Activated naive CD4-positive, alpha-beta T cell treated with anti-CD3 and anti-CD28 coated beads for 36 hours (primary cell): ENCODE measurements around the gene ZNF584. TPM values are rescaled to one million over a fixed set of nuclear protein-coding genes. Genes with fewer than 3 reads are reported as not detected.
"Not testable (repeated sequence)": the region's sequence is repeated elsewhere in the genome, so short reads cannot be mapped to it uniquely, and the experiment has no call there.

Experiments used
- CTCF ChIA-PET: fragments of 350-600 bp; sonication (Branson Sonifier 250); formaldehyde crosslinking; loops from one replicate; lab custom pipeline; 2021; ENCODE audit warnings: antibody characterized with exemption; lab: Charles Lee
- DNase-seq: peaks from one replicate; pipeline ENCODE4 v3.0.0-alpha.2; 2020
- H3K27ac Mint-ChIP-seq: one replicate; pipeline ENCODE4 v1.8.0; 2021; ENCODE audit warnings: mild to moderate bottlenecking, mixed read lengths
- H3K27me3 Mint-ChIP-seq: one replicate; pipeline ENCODE4 v1.8.0; 2021; ENCODE audit warnings: low read depth, mixed read lengths
- H3K36me3 Mint-ChIP-seq: one replicate; pipeline ENCODE4 v1.8.0; 2021; ENCODE audit warnings: low read depth, mixed read lengths
- H3K4me1 Mint-ChIP-seq: one replicate; pipeline ENCODE4 v1.8.0; 2021; ENCODE audit warnings: low read depth, mixed read lengths
- H3K4me3 Mint-ChIP-seq: one replicate; pipeline ENCODE4 v1.8.0; 2021; ENCODE audit warnings: mild to moderate bottlenecking, moderate library complexity, mixed read lengths
- H3K9me3 Mint-ChIP-seq: one replicate; pipeline ENCODE4 v1.8.0; 2021; ENCODE audit warnings: mixed read lengths
- intact Hi-C: fragments of 100-400 bp; cut with micrococcal nuclease; formaldehyde crosslinking; loops from one replicate; pipeline ENCODE4 v1.15.1; 2023
- total RNA-seq, 2 experiments: library from RNA; stranded (reverse); gene quantifications; one replicate each; pipeline ENCODE4 v1.2.3, GENCODE V29; 2021

The ZNF584 gene
- total RNA-seq, 2 experiments from 2014 or later = 3.4 to 4.8 TPM

- Mint-ChIP-seq H3K36me3 (peaks cover 51% of the 10 kb centered on the region), H3K27ac (peak within 1 kb of the TSS; percentile 88), H3K27me3 (no peaks in the 10 kb centered on the region), H3K9me3 (peaks cover 42% of the 10 kb centered on the region), H3K4me1 (peaks cover 18% of the 10 kb centered on the region), H3K4me3 (peak within 1 kb of the TSS; percentile 95)
- CTCF ChIA-PET = no interaction called here
- DNase-seq = peak; percentile 98
- intact Hi-C loops = loop anchor here (1.0 to 5.0 kb wide), 12 partner anchors 11 to 257 kb away; partner anchors contain the start of genes MZF1, ZNF274, ZNF324B and ZNF446
Measured at GRCh38 chr19:58439576-58440554, 31.4 kb downstream of the ZNF584 start, which contains the start of gene ZNF132. ZNF132 (minus strand) TSS chr19:58440153; CDS start chr19:58439821, 332 bp downstream.

DNA sequence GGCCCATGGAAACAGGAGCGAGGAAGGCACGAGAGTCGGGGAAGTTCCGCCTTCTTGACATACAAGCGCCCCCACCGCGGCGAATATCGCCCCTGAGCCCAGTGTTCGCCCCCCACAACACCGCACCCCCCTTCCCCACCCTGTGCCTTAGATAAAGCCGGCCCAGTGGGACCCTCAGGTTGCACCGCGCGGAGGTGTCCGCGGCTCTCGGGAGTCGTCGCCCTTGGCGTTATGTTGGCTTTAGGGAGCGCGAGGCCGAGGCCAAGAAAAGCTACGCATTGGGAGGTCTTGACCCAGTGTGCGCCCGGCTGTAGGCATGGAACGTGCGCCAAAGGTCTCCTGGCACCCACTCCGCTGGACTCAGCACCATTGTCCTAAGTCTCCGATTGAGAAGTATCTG, 32.1 kb downstream of the ZNF584 start:
- no peak for DNase-seq
- intact Hi-C loops = loop anchor here (1.0 to 5.0 kb wide), 12 partner anchors 11 to 257 kb away; partner anchors contain the start of genes MZF1, ZNF274, ZNF324B and ZNF446
- Mint-ChIP-seq H3K9me3 (peaks cover 35% of the 10 kb centered on the region), H3K27ac (peak overlapping the region; percentile 88), H3K4me1 (peaks cover 18% of the 10 kb centered on the region), H3K36me3 (peaks cover 44% of the 10 kb centered on the region), H3K27me3 (no peaks in the 10 kb centered on the region), H3K4me3 (peak overlapping the region; percentile 95)
- CTCF ChIA-PET = no interaction called here

- not testable (repeated sequence) for H3K27me3 Mint-ChIP-seq, H3K27ac Mint-ChIP-seq, DNase-seq, H3K4me3 Mint-ChIP-seq
- CTCF ChIA-PET = interaction anchor here (1.1 kb wide), 1 partner anchor 138 kb away, joined by 3 read pairs; no protein-coding TSS in a partner anchor
- peaks cover 22% of the 10 kb centered on the region for H3K36me3 Mint-ChIP-seq
- H3K4me1 Mint-ChIP-seq = peaks cover 16% of the 10 kb centered on the region
- H3K9me3 Mint-ChIP-seq = peaks cover 20% of the 10 kb centered on the region
- intact Hi-C loops = loop anchor here (5.0 kb wide), 3 partner anchors 81 to 216 kb away; partner anchors contain the start of genes ZNF497, ZNF544 and ZSCAN22
Measured at GRCh38 chr19:58442986-58443385, 34.5 kb downstream of the ZNF584 start.

DNA sequence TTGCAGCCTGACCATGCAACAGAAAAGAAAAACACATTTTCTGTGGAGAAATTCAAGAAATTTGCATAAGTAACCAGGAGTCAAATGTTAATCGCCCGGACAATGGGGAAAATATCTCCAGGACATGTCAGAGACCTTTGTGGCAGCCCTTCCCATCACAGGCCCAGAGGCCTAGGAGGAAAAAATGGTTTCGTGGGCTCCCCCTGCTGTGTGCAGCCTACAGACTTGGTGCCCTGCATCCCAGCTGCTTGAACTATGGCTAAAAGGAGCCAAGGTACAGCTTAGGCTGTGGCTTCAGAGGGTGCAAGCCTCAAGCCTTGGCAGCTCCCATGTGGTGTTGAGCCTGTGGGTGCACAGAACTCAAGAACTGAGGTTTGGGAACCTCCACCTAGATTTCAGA, 40.4 kb downstream of the ZNF584 start:
- H3K36me3 Mint-ChIP-seq = peaks cover 10% of the 10 kb centered on the region
- DNase-seq, H3K4me3 Mint-ChIP-seq, H3K9me3 Mint-ChIP-seq, H3K27ac Mint-ChIP-seq, CTCF ChIA-PET, intact Hi-C loops: not testable (repeated sequence)
- peaks cover 21% of the 10 kb centered on the region for H3K4me1 Mint-ChIP-seq
- peaks cover 11% of the 10 kb centered on the region for H3K27me3 Mint-ChIP-seq

DNA sequence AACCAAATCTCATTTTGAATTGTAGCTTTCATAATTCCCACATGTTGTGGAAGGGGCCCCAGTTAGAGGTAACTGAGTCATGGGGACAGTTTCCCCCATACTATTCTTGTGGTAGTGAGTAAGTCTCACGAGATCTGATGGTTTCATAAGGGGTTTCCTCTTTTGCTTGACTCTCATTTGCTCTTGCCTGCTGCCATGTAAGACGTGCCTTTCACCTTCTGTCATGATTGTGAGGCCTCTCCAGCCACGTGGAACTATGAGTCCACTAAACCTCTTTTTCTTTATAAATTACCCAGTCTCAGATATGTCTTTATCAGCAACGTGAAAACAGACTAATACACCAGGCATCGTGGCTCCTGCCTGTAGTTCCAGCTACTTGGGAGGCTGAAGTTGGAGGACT, 41.5 kb downstream of the ZNF584 start:
- intact Hi-C loops = not testable (repeated sequence)

DNA sequence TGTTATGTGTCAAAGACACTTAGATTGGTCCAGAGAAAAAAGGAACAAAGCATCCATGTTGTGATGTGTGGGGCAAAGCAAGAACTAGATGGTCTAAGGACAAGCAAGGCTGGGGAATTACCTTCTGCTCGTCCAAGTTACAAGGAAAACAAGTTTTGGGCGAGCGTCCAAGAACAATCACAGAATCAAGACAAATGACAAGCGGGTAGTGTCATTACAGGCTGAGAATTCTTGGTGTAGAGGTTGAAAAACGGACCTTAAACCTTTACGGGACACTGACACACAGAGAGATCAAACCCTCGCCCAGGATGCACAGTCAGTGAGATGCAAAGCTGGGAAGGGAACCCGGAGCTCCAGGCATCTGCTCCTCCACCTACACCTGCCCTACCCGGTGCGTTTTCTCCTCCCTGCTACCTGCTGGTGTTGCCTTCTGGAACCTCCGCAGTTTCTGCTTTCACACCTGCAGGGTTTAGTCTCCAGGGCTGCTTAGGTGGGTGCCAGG, 42.5 kb downstream of the ZNF584 start:
- CTCF ChIA-PET = no interaction called here
- no peak for DNase-seq
- peaks cover 11% of the 10 kb centered on the region for H3K27me3 Mint-ChIP-seq
- H3K4me1 Mint-ChIP-seq = peaks cover 21% of the 10 kb centered on the region
- intact Hi-C loops = loop anchor here (1.0 kb wide), 5 partner anchors 11 to 269 kb away; partner anchors contain the start of genes ZNF132, ZNF324 and ZNF837
- peaks cover 8% of the 10 kb centered on the region for H3K9me3 Mint-ChIP-seq
- H3K27ac Mint-ChIP-seq = no peak overlapping the region
- H3K36me3 Mint-ChIP-seq = peaks cover 15% of the 10 kb centered on the region
- peak overlapping the region; percentile 79 for H3K4me3 Mint-ChIP-seq

More for the DNA sequence above, 41.5 kb downstream of the ZNF584 start:
- CTCF ChIA-PET = interaction anchor here (0.7 kb wide), 1 partner anchor 16 kb away, joined by 4 read pairs; no protein-coding TSS in a partner anchor
- Mint-ChIP-seq H3K27me3 (peaks cover 11% of the 10 kb centered on the region), H3K36me3 (peaks cover 14% of the 10 kb centered on the region), H3K4me1 (peaks cover 21% of the 10 kb centered on the region)
- not testable (repeated sequence) for H3K4me3 Mint-ChIP-seq, H3K27ac Mint-ChIP-seq, DNase-seq, H3K9me3 Mint-ChIP-seq

DNA sequence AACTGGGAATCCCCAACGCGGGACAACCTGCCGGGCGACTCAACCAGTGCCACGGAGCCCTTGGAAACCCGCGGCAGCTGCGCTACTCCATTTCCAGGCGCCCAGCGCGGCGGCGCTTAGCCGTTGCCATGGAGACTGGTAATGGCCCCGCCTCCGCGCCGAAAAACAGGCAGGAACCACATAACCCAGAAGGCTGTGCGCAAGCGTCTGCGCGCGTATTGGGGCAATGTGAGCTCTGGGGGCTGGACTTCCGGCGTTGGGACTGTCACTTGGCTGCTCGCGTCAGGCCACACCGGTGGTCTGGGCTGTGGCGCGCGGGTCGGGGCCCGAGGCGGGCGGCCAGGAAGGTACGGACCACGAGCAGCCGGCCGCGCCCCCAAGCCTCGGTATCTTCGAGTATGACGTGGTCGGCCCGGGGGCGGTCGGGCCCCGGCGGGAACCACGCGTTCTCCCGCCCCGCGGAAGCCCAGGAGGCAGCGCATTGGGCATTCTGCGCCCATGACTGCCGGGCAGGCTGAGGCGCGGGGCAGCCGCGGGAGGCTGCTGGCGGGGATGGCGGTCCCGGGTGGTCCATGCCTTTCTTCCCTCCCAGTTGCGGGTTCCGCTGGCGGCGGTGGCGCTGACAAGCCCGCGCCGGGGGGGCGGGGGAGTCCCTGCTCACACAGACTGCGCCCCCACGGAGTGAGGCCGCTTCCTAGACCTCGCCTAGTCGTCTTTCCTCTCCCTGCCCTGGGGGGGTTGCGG, 43.1 kb downstream of the ZNF584 start, which contains the start of gene ZNF324B:
TSS of gene ZNF324B (plus strand) at position 265 of the 744 bp plus-strand sequence. CDS start 2,080 bp downstream, outside the sequence.
- H3K36me3 Mint-ChIP-seq = peaks cover 19% of the 10 kb centered on the region
- DNase-seq = peak; percentile 97
- peaks cover 21% of the 10 kb centered on the region for H3K4me1 Mint-ChIP-seq
- H3K27ac Mint-ChIP-seq = no peak within 1 kb of the TSS
- intact Hi-C loops = loop anchor here (1.0 kb wide), 5 partner anchors 11 to 269 kb away; partner anchors contain the start of genes ZNF132, ZNF324 and ZNF837
- CTCF ChIA-PET = no interaction called here
- peak within 1 kb of the TSS; percentile 79 for H3K4me3 Mint-ChIP-seq
- peaks cover 8% of the 10 kb centered on the region for H3K9me3 Mint-ChIP-seq
- peaks cover 11% of the 10 kb centered on the region for H3K27me3 Mint-ChIP-seq

GRCh38 chr19:58453743-58454142, 45.3 kb downstream of the ZNF584 start:
- peaks cover 3% of the 10 kb centered on the region for H3K9me3 Mint-ChIP-seq
- H3K4me3 Mint-ChIP-seq = peak overlapping the region; percentile 49
- peaks cover 23% of the 10 kb centered on the region for H3K36me3 Mint-ChIP-seq
- peaks cover 2% of the 10 kb centered on the region for H3K27me3 Mint-ChIP-seq
- no peak overlapping the region for H3K27ac Mint-ChIP-seq
- intact Hi-C loops = no loop called here
- H3K4me1 Mint-ChIP-seq = peaks cover 23% of the 10 kb centered on the region
- DNase-seq = no peak
- CTCF ChIA-PET = no interaction called here

- no peaks in the 10 kb centered on the region for H3K9me3 Mint-ChIP-seq
- H3K4me1 Mint-ChIP-seq = peaks cover 24% of the 10 kb centered on the region
- no peak overlapping the region for H3K27ac Mint-ChIP-seq
- peaks cover 23% of the 10 kb centered on the region for H3K36me3 Mint-ChIP-seq
- no peak for DNase-seq
- no peaks in the 10 kb centered on the region for H3K27me3 Mint-ChIP-seq
- CTCF ChIA-PET = no interaction called here
- intact Hi-C loops = no loop called here
- H3K4me3 Mint-ChIP-seq = no peak overlapping the region
Measured at GRCh38 chr19:58455306-58455705, 46.9 kb downstream of the ZNF584 start.

DNA sequence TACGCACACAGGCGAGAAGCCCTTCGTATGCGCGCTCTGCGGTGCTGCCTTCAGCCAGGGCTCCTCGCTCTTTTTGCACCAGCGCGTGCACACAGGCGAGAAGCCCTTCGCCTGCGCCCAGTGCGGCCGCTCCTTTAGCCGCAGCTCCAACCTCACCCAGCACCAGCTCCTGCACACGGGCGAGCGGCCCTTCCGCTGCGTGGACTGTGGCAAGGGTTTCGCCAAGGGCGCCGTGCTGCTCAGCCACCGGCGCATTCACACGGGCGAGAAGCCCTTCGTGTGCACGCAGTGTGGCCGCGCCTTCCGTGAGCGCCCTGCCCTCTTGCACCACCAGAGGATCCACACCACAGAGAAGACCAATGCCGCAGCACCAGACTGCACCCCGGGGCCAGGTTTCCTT, 47.7 kb downstream of the ZNF584 start:
- peaks cover 24% of the 10 kb centered on the region for H3K36me3 Mint-ChIP-seq
- intact Hi-C loops = no loop called here
- H3K4me3 Mint-ChIP-seq = no peak overlapping the region
- H3K9me3 Mint-ChIP-seq = no peaks in the 10 kb centered on the region
- H3K4me1 Mint-ChIP-seq = peaks cover 20% of the 10 kb centered on the region
- no peak overlapping the region for H3K27ac Mint-ChIP-seq
- DNase-seq = no peak
- H3K27me3 Mint-ChIP-seq = no peaks in the 10 kb centered on the region
- CTCF ChIA-PET = no interaction called here

DNA sequence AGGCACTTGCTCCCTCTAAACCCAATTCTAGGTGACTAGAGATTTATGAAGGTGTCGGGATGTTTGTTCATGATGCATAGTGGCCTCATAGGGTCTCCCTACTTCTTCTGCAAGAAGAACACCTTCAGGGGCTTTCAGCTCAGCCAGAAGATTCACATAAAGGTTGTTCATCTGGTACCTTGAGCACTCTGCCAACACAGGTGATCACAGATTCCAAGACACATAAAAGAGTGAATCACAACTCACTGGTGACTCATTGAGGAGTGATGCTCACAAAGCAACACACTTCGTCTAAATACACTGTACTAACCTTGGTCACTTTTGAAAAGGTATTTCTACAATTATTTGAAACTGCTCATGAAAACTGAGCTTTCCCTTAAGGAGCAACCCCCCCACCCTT, 51.6 kb downstream of the ZNF584 start:
- Mint-ChIP-seq H3K4me3 (no peak overlapping the region), H3K27me3 (no peaks in the 10 kb centered on the region), H3K4me1 (peaks cover 5% of the 10 kb centered on the region), H3K9me3 (no peaks in the 10 kb centered on the region), H3K27ac (no peak overlapping the region), H3K36me3 (peaks cover 16% of the 10 kb centered on the region)
- no peak for DNase-seq
- CTCF ChIA-PET = no interaction called here
- intact Hi-C loops = no loop called here
